C4-2B (cell line): ENCODE data around the gene ABCG1.

Experiments
- H3K27ac ChIP-seq: fragments of 450-650 bp; 2 replicates; pipeline ENCODE4 v1.5.1; 2017
- ZFX ChIP-seq: fragments of 450-650 bp; IDR thresholded peaks from 2 replicates; pipeline ENCODE4 v1.6.1; 2017
- TF ChIP-seq, protein P1 (sequence below): fragments of 450-650 bp; conservative IDR thresholded peaks from 2 replicates; pipeline ENCODE4 v1.5.1; 2017; ENCODE audit warnings: mild to moderate bottlenecking

The ABCG1 gene

GRCh38 chr21:42188663-42189062 lies 30.3 kb upstream of the ABCG1 start:
- no peak for TF ChIP-seq ZFX
- TF ChIP-seq, protein P1, sequence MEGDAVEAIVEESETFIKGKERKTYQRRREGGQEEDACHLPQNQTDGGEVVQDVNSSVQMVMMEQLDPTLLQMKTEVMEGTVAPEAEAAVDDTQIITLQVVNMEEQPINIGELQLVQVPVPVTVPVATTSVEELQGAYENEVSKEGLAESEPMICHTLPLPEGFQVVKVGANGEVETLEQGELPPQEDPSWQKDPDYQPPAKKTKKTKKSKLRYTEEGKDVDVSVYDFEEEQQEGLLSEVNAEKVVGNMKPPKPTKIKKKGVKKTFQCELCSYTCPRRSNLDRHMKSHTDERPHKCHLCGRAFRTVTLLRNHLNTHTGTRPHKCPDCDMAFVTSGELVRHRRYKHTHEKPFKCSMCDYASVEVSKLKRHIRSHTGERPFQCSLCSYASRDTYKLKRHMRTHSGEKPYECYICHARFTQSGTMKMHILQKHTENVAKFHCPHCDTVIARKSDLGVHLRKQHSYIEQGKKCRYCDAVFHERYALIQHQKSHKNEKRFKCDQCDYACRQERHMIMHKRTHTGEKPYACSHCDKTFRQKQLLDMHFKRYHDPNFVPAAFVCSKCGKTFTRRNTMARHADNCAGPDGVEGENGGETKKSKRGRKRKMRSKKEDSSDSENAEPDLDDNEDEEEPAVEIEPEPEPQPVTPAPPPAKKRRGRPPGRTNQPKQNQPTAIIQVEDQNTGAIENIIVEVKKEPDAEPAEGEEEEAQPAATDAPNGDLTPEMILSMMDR: no peak
- no peak overlapping the region for H3K27ac ChIP-seq

GRCh38 chr21:42189431-42189830 lies 29.5 kb upstream of the ABCG1 start:
- TF ChIP-seq, protein P1: no peak
- H3K27ac ChIP-seq: no peak overlapping the region

- no peak overlapping the region for H3K27ac ChIP-seq
- TF ChIP-seq ZFX: no peak
- TF ChIP-seq, protein P1: no peak
Measured at GRCh38 chr21:42189860-42190485, 29.0 kb upstream of the ABCG1 start.

DNA sequence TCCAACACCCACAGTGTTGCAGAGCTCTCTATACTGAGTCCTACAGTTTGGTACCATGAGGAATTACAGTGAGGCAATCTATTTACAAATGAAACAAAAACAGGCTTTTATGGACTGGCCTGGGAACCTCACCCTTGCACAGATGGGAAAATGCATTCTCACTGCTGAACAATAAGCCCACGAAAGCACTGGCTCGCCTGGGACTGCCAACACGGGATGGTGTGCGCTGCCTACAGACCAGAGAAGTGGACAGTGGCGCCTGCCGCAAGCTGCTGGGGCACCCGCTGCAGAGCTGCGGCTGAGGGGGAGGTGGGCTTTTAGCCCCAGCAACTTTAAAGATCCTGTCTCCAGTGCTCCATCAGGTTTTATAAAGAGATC lies 28.5 kb upstream of the ABCG1 start:
- H3K27ac ChIP-seq: no peak overlapping the region
- no peak for TF ChIP-seq ZFX
- TF ChIP-seq, protein P1: no peak

DNA sequence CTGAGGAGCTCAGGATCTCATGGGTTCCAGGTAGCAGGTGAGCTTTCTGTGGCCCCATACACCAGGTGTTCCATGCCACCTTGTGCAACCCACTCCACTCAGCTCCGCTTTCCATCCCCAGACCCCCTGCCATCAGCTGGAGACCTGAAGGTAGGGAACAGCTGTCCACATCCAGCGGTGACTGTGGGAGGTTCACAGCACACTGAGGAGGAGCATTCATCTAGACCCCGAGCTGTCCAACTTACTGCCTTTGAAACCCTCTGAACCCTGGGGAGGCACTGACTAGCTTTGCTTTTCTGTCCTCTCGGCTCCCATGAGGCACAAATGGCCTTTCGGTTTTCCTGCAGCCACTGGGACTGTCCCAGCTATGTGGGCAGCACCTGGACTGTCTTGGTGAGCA lies 27.9 kb upstream of the ABCG1 start:
- no peak overlapping the region for H3K27ac ChIP-seq
- no peak for TF ChIP-seq ZFX
- TF ChIP-seq, protein P1: no peak

DNA sequence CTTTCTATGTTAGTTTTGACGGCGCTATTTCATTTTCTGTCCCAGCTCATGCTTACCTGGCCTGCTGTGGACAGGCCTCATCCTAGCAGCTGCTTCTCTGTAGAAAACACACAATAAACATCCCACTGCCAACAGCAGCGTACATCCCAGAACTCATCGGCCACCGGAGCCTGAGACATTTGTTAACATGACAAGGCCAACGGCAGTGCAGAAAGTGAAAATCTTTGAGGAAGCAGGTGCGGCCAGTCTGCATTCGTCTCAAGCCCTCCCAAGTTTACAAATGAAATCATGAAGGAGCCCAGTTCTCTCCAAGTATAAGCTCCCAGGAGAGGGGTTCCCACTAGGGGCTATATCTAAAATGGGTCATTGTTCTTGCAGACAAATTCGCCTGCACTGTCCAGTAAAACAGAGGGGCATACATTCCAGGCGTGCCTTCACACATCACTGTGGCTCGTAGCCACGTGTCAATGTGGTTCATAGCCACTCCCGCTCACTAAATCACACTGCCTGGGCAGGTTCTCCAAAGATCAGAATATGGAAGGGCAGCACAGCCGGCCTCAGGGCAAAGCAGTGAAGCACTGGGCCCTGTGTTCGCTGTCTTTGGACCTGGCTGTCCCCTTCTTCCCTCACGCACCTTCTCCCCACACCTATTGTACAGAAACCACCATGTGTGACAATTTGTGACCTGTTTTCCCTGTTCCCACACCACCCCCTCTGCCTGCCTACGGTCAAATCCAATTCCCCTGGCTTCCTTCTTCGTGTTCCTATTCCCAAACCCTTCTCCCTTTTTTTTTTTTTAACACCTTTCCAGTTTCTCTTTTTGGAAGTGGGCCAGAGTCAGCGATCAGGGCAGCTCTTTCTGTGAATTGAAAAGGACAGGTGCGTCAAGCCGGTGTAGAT lies 27.0 kb upstream of the ABCG1 start:
- no peak overlapping the region for H3K27ac ChIP-seq

More for the DNA sequence above, 27.0 kb upstream of the ABCG1 start:
- TF ChIP-seq ZFX: no peak
- TF ChIP-seq, protein P1: no peak
